Uterus (tissue), 4 donors: Measurements from ENCODE around the gene EBI3. TPM values are rescaled to one million over a fixed set of nuclear protein-coding genes. Genes with fewer than 3 reads are reported as not detected.

ENCODE experiments used
- DNase-seq, 2 donors: peaks; one replicate each; pipeline ENCODE4 v3.0.0-alpha.2; 2019 to 2020
- H3K27ac ChIP-seq, 2 donors: fragments of 200-600 bp; sonication (generic); 1 replicate in 1 of 2; 2 replicates in 1 of 2; pipeline ENCODE4 v1.5.1; 2016 to 2018
- H3K27me3 ChIP-seq, 2 donors: fragments of 200-600 bp; sonication (generic); one replicate each; pipeline ENCODE4 v1.5.1; 2018 to 2019; ENCODE audit warnings: control low read depth in 1 of 2
- H3K36me3 ChIP-seq, 2 donors: fragments of 200-600 bp; sonication (generic); one replicate each; pipeline ENCODE4 v1.5.1; 2019; ENCODE audit warnings: control low read depth in 1 of 2
- H3K4me1 ChIP-seq, 2 donors: fragments of 200-600 bp; sonication (generic); one replicate each; pipeline ENCODE4 v1.5.1; 2018 to 2019; ENCODE audit warnings: control low read depth in 1 of 2
- H3K4me3 ChIP-seq, 2 donors: fragments of 200-600 bp; sonication (generic); 1 replicate in 1 of 2; 2 replicates in 1 of 2; pipeline ENCODE4 v1.5.1; 2018 to 2019; ENCODE audit warnings: mild to moderate bottlenecking in 1 of 2
- H3K9me3 ChIP-seq, 2 donors: fragments of 200-600 bp; sonication (generic); one replicate each; pipeline ENCODE4 v1.5.1; 2019; ENCODE audit warnings: control low read depth in 1 of 2
- CTCF ChIP-seq, 4 experiments: fragments of 200-600 bp in 2 of 4; fragments of 450-650 bp in 2 of 4; sonication (generic) in 2 of 4; IDR thresholded peaks; one replicate each; pipeline ENCODE4 v1.5.1; 2016 to 2019; ENCODE audit warnings: antibody characterized with exemption in 4 of 4, mild to moderate bottlenecking in 2 of 4, moderate library complexity in 1 of 4
- POLR2A ChIP-seq, 2 donors: fragments of 450-650 bp; IDR thresholded peaks; one replicate each; pipeline ENCODE4 v1.6.1; 2016; ENCODE audit warnings: antibody characterized with exemption in 2 of 2, mild to moderate bottlenecking in 1 of 2, moderate library complexity in 1 of 2
- intact Hi-C: fragments of 100-400 bp; cut with DNase I; formaldehyde crosslinking; loops from one replicate; pipeline ENCODE4 v1.15.1; 2023; ENCODE audit warnings: low total_unique reads
- total RNA-seq, 4 donors: library from RNA; depleted of rRNA in 3 of 4; stranded (reverse); fragments of >200 nt in 3 of 4; gene quantifications; one replicate each; pipeline versions ENCODE4 v1.1.0 to v1.2.4, GENCODE V29; 2014 to 2023
- donor health status: DM: yes; HTN: yes; CAD: no.

EBI3 gene
- total RNA-seq: 1 to 10 TPM in 3 of 4 donors, not detected in 1; 1.2 to 1.8 (median 1.5) TPM

- H3K27me3 ChIP-seq: peaks cover 0 to 10% of the 10 kb centered on the region in 2 donors
- H3K36me3 ChIP-seq: no peaks in the 10 kb centered on the region
- intact Hi-C loops: no loop called here
- no peaks in the 10 kb centered on the region for H3K4me1 ChIP-seq
- H3K4me3 ChIP-seq: no peak within 1 kb of the TSS
- DNase-seq: no peak
- no peak within 1 kb of the TSS for H3K27ac ChIP-seq
- H3K9me3 ChIP-seq: no peaks in the 10 kb centered on the region
- TF ChIP-seq CTCF (IDR thresholded peaks at IDR 0.05) (no peak), POLR2A (IDR thresholded peaks at IDR 0.05) (no peak)
Measured at GRCh38 chr19:4229179-4229931, at the start of gene EBI3. EBI3 (plus strand) TSS chr19:4229523; CDS start chr19:4229551, 28 bp downstream.

GRCh38 chr19:4181053-4181508, 48.2 kb upstream of the EBI3 start:
- H3K27ac ChIP-seq: no peak overlapping the region
- H3K36me3 ChIP-seq: no peaks in the 10 kb centered on the region
- intact Hi-C loops: no loop called here
- H3K9me3 ChIP-seq: no peaks in the 10 kb centered on the region
- no peaks in the 10 kb centered on the region for H3K27me3 ChIP-seq
- TF ChIP-seq CTCF (IDR thresholded peaks at IDR 0.05): no peak
- TF ChIP-seq POLR2A (IDR thresholded peaks at IDR 0.05): no peak
- no peak overlapping the region for H3K4me3 ChIP-seq
- no peak for DNase-seq
- peaks cover 0 to 9% of the 10 kb centered on the region in 2 donors for H3K4me1 ChIP-seq

GRCh38 chr19:4182084-4182810, 47.1 kb upstream of the EBI3 start, which contains the start of the genes ANKRD24 and SIRT6:
ANKRD24 (plus strand) TSS chr19:4182689; CDS start chr19:4186426, 3,737 bp downstream.
SIRT6 (minus strand) TSS chr19:4182563; CDS start chr19:4182539, 24 bp downstream.
- Histone ChIP-seq H3K4me1 (peaks cover 0 to 9% of the 10 kb centered on the region in 2 donors), H3K27ac (peak within 1 kb of the TSS; percentile 72 to 74), H3K27me3 (no peaks in the 10 kb centered on the region), H3K4me3 (peak within 1 kb of the TSS; percentile 79 to 87), H3K9me3 (no peaks in the 10 kb centered on the region), H3K36me3 (no peaks in the 10 kb centered on the region)
- intact Hi-C loops: no loop called here
- DNase-seq: peak; percentile 94
- TF ChIP-seq POLR2A (IDR thresholded peaks at IDR 0.05) (peak; percentile 69 to 74), CTCF (IDR thresholded peaks at IDR 0.05) (peak in 1 of 4 experiments; percentile 15)

- TF ChIP-seq CTCF (IDR thresholded peaks at IDR 0.05) (no peak), POLR2A (IDR thresholded peaks at IDR 0.05) (no peak)
- H3K27me3 ChIP-seq: no peaks in the 10 kb centered on the region
- H3K4me1 ChIP-seq: peaks cover 0 to 9% of the 10 kb centered on the region in 2 donors
- no peaks in the 10 kb centered on the region for H3K9me3 ChIP-seq
- no peak for DNase-seq
- no peak overlapping the region for H3K27ac ChIP-seq
- no peaks in the 10 kb centered on the region for H3K36me3 ChIP-seq
- no peak overlapping the region for H3K4me3 ChIP-seq
- intact Hi-C loops: no loop called here
Measured at GRCh38 chr19:4183967-4184717, 45.2 kb upstream of the EBI3 start.
